ENCODE data around the gene KCNV2.

DNA sequence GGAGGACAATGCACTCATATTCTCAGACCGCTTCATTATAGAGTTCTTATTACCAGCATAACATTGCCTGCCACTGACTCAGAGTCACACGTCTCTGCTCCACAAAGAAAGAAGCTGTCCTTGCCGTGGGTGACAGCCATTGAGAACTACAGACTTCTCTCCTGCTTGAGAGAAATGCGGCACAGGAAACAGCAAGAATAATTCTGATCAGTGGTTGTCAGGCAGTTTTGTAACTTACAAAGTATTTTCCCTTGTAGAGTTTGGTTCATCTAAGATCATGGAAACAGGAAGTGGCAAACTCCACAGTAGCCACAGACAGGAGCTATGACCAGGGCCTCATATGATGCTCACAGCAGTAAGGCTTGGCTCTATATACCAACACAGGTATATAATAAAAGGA is 47.0 kb downstream of the KCNV2 start:
- TF ChIP-seq, protein P1, sequence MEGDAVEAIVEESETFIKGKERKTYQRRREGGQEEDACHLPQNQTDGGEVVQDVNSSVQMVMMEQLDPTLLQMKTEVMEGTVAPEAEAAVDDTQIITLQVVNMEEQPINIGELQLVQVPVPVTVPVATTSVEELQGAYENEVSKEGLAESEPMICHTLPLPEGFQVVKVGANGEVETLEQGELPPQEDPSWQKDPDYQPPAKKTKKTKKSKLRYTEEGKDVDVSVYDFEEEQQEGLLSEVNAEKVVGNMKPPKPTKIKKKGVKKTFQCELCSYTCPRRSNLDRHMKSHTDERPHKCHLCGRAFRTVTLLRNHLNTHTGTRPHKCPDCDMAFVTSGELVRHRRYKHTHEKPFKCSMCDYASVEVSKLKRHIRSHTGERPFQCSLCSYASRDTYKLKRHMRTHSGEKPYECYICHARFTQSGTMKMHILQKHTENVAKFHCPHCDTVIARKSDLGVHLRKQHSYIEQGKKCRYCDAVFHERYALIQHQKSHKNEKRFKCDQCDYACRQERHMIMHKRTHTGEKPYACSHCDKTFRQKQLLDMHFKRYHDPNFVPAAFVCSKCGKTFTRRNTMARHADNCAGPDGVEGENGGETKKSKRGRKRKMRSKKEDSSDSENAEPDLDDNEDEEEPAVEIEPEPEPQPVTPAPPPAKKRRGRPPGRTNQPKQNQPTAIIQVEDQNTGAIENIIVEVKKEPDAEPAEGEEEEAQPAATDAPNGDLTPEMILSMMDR (IDR thresholded peaks at IDR 0.05): no peak
- TF ChIP-seq POLR2AphosphoS5 (IDR thresholded peaks at IDR 0.05; ENCODE audit: insufficient read depth in 1 of 2, low read depth in 1 of 2) (no peak), POLR2A (IDR thresholded peaks at IDR 0.05) (no peak)

All from vagina (tissue), 2 donors.